Ishikawa (cell line): Measurements from ENCODE around the gene STRA6.
A peak's percentile ranks its signal among the peaks of the same experiment; 100 is the strongest.

Experiments
- CEBPB ChIP-seq: IDR thresholded peaks from 2 replicates; pipeline ENCODE4 v1.6.1; 2012
- EP300 ChIP-seq: IDR thresholded peaks from 2 replicates; pipeline ENCODE4 v1.6.1; 2012; ENCODE audit warnings: borderline replicate concordance

GRCh38 chr15:74208901-74209559, 6.4 kb upstream of the STRA6 start:
- TF ChIP-seq EP300 (peak; percentile 33; the same call in 1 of the 2 replicates), CEBPB (no peak)
